Measurements from ENCODE around the gene DLD. TPM values are rescaled to one million over a fixed set of nuclear protein-coding genes. Genes with fewer than 3 reads are reported as not detected.
"Not testable (repeated sequence)": the region's sequence is repeated elsewhere in the genome, so short reads cannot be mapped to it uniquely, and the experiment has no call there.

DLD gene
- total RNA-seq, 1 donor = 63.9 TPM

GRCh38 chr7:107915541-107915940 is 24.6 kb downstream of the DLD start:
- DNase-seq (ENCODE audit: low read depth) = no peak
- TF ChIP-seq CTCF (IDR thresholded peaks at IDR 0.05; ENCODE audit: insufficient read depth, low read depth, low read length) = no peak
- no peak overlapping the region for H3K4me3 ChIP-seq (ENCODE audit: low read depth, low read length)

- H3K4me3 ChIP-seq (ENCODE audit: low read depth, low read length) = no peak overlapping the region
These were observed 27.0 kb downstream of the DLD start for GRCh38 chr7:107917763-107918651.

GRCh38 chr7:107918948-107919347 is 28.0 kb downstream of the DLD start:
- no peak for TF ChIP-seq CTCF (IDR thresholded peaks at IDR 0.05; ENCODE audit: insufficient read depth, low read depth, low read length)
- no peak for DNase-seq (ENCODE audit: low read depth)

More at GRCh38 chr7:107917763-107918651, 27.0 kb downstream of the DLD start:
- TF ChIP-seq CTCF (IDR thresholded peaks at IDR 0.05; ENCODE audit: insufficient read depth, low read depth, low read length) = no peak
- DNase-seq (ENCODE audit: low read depth) = no peak

GRCh38 chr7:107920048-107920772 is 29.2 kb downstream of the DLD start:
- TF ChIP-seq CTCF (IDR thresholded peaks at IDR 0.05; ENCODE audit: insufficient read depth, low read depth, low read length) = no peak

More at GRCh38 chr7:107918948-107919347, 28.0 kb downstream of the DLD start:
- no peak overlapping the region for H3K4me3 ChIP-seq (ENCODE audit: low read depth, low read length)

GRCh38 chr7:107921826-107922225 is 30.8 kb downstream of the DLD start:
- H3K4me3 ChIP-seq (ENCODE audit: low read depth, low read length); DNase-seq (ENCODE audit: low read depth): not testable (repeated sequence)

More at GRCh38 chr7:107920048-107920772, 29.2 kb downstream of the DLD start:
- peak; percentile 65 for DNase-seq (ENCODE audit: low read depth)
- no peak overlapping the region for H3K4me3 ChIP-seq (ENCODE audit: low read depth, low read length)

- no peak for TF ChIP-seq CTCF (IDR thresholded peaks at IDR 0.05; ENCODE audit: insufficient read depth, low read depth, low read length)
- peak; percentile 89 for DNase-seq (ENCODE audit: low read depth)
- H3K4me3 ChIP-seq (ENCODE audit: low read depth, low read length) = no peak overlapping the region
These were observed 31.9 kb downstream of the DLD start for GRCh38 chr7:107922886-107923285.

GRCh38 chr7:107924841-107925504 is 34.0 kb downstream of the DLD start:
- no peak for TF ChIP-seq CTCF (IDR thresholded peaks at IDR 0.05; ENCODE audit: insufficient read depth, low read depth, low read length)
- DNase-seq (ENCODE audit: low read depth) = peak; percentile 43
- H3K4me3 ChIP-seq (ENCODE audit: low read depth, low read length) = no peak overlapping the region
